Activated T-cell treated with anti-CD3 and anti-CD28 coated beads for 24 hours (primary cell): ENCODE data around the gene TNFRSF6B.
"Not testable (repeated sequence)": the region's sequence is repeated elsewhere in the genome, so short reads cannot be mapped to it uniquely, and the experiment has no call there.

Experiments
- DNase-seq: peaks from one replicate; pipeline ENCODE4 v3.0.0-alpha.2; 2020; ENCODE audit warnings: low read depth

The TNFRSF6B gene

GRCh38 chr20:63663332-63664066 is 33.0 kb upstream of the TNFRSF6B start:
- no peak for DNase-seq

- no peak for DNase-seq
Measured at GRCh38 chr20:63664143-63664851, 32.2 kb upstream of the TNFRSF6B start.

- DNase-seq: no peak
Measured at GRCh38 chr20:63664861-63665594, 31.4 kb upstream of the TNFRSF6B start.

GRCh38 chr20:63665708-63666107 is 30.7 kb upstream of the TNFRSF6B start:
- DNase-seq: no peak

GRCh38 chr20:63667858-63668257 is 28.6 kb upstream of the TNFRSF6B start:
- no peak for DNase-seq

GRCh38 chr20:63668351-63668750 is 28.1 kb upstream of the TNFRSF6B start:
- DNase-seq: no peak

- DNase-seq: not testable (repeated sequence)
Measured at GRCh38 chr20:63671695-63672094, 24.8 kb upstream of the TNFRSF6B start.

- no peak for DNase-seq
Measured at GRCh38 chr20:63672666-63673065, 23.8 kb upstream of the TNFRSF6B start.

- no peak for DNase-seq
Measured at GRCh38 chr20:63673951-63674350, 22.5 kb upstream of the TNFRSF6B start.

- DNase-seq: no peak
Measured at GRCh38 chr20:63675681-63676368, 20.6 kb upstream of the TNFRSF6B start.

- no peak for DNase-seq
Measured at GRCh38 chr20:63678071-63678470, 18.4 kb upstream of the TNFRSF6B start.

GRCh38 chr20:63678667-63679465 is 17.6 kb upstream of the TNFRSF6B start:
- DNase-seq: no peak

GRCh38 chr20:63679799-63680305 is 16.6 kb upstream of the TNFRSF6B start:
- DNase-seq: no peak

GRCh38 chr20:63680427-63680826 is 16.0 kb upstream of the TNFRSF6B start:
- DNase-seq: no peak

GRCh38 chr20:63680857-63681608 is 15.4 kb upstream of the TNFRSF6B start:
- DNase-seq: no peak

GRCh38 chr20:63681609-63682142 is 14.8 kb upstream of the TNFRSF6B start:
- DNase-seq: no peak

GRCh38 chr20:63682384-63683139 is 13.9 kb upstream of the TNFRSF6B start:
- no peak for DNase-seq

GRCh38 chr20:63685269-63686026 is 11.0 kb upstream of the TNFRSF6B start:
- DNase-seq: no peak

GRCh38 chr20:63686094-63686491 is 10.4 kb upstream of the TNFRSF6B start:
- no peak for DNase-seq
